Left ventricle myocardium inferior (tissue), 1 donor: Measurements from ENCODE around the gene CSF3. TPM values are rescaled to one million over a fixed set of nuclear protein-coding genes. Genes with fewer than 3 reads are reported as not detected.

Experiments used
- DNase-seq: peaks from one replicate; pipeline ENCODE4 v3.0.0-alpha.2; 2020
- H3K27ac ChIP-seq: fragments of 200-600 bp; replicated peaks from 2 replicates; pipeline ENCODE4 v1.8.0; 2021
- H3K27me3 ChIP-seq: fragments of 200-600 bp; 2 replicates; pipeline ENCODE4 v1.8.0; 2021; ENCODE audit warnings: low read depth
- H3K36me3 ChIP-seq: fragments of 200-600 bp; 2 replicates; pipeline ENCODE4 v1.8.0; 2021
- H3K4me1 ChIP-seq: fragments of 200-600 bp; 2 replicates; pipeline ENCODE4 v1.8.0; 2021
- H3K4me3 ChIP-seq: fragments of 200-600 bp; 2 replicates; pipeline ENCODE4 v1.8.0; 2021; ENCODE audit warnings: mild to moderate bottlenecking, moderate library complexity
- H3K9me3 ChIP-seq: fragments of 200-600 bp; replicated peaks from 2 replicates; pipeline ENCODE4 v1.8.0; 2021
- CTCF ChIP-seq: fragments of 200-600 bp; IDR thresholded peaks from 2 replicates; pipeline ENCODE4 v1.8.0; 2021; ENCODE audit warnings: antibody characterized with exemption, mild to moderate bottlenecking, borderline replicate concordance
- intact Hi-C: fragments of 100-400 bp; cut with micrococcal nuclease; formaldehyde crosslinking; loops from one replicate; pipeline ENCODE4 v1.11.0; 2022
- total RNA-seq: library from RNA; stranded (reverse); fragmentation: NEBNext Ultra II Directional; extraction: Animal tissue kit (Norgen Biotek cat#: 25700); gene quantifications from one replicate; pipeline ENCODE4 v1.2.1, GENCODE V29; 2021
- donor health status: DM: no; HTN: yes; CAD: no; lungs with severe emphysema.

Gene CSF3
- total RNA-seq, 1 donor from 2014 or later = not detected

DNA sequence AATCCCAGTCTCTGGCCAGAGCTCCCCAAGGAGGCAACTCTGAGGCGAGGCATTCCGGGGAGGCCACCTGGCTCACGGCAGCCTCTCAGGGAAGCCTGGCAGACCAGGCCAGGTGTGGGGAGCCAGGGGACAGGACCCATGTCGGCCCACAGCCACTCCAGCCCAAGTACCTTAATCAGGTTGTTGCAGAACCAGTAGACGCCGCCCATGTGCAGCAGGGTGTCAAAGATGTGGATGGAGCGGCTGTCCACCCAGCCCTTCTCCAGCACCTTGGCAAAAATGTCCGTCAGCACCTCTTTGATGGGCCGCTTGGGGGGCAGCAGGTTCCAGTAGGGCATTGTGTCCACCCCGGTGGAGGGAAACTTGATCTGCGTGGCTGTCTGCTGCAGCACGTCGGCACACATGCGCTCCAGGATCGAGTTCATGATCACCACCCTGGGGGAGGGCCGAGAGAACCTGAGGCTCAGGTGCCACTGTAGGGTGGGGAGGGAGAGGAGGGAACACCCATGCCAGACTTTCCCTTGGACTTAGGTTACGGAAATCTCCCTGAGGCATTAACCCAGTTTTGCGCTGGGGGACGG is 7.8 kb downstream of the CSF3 start:
- H3K4me3 ChIP-seq = no peak overlapping the region
- H3K4me1 ChIP-seq = peaks cover 63% of the 10 kb centered on the region
- TF ChIP-seq CTCF = no peak
- peaks cover 75% of the 10 kb centered on the region for H3K36me3 ChIP-seq
- H3K9me3 ChIP-seq = no peaks in the 10 kb centered on the region
- H3K27ac ChIP-seq = no peak overlapping the region
- DNase-seq = no peak
- intact Hi-C loops = no loop called here
- H3K27me3 ChIP-seq = no peaks in the 10 kb centered on the region

- no peak overlapping the region for H3K4me3 ChIP-seq
- no peaks in the 10 kb centered on the region for H3K27me3 ChIP-seq
- no peak for TF ChIP-seq CTCF
- peaks cover 81% of the 10 kb centered on the region for H3K36me3 ChIP-seq
- no peaks in the 10 kb centered on the region for H3K9me3 ChIP-seq
- H3K27ac ChIP-seq = peak overlapping the region; percentile 34
- intact Hi-C loops = no loop called here
- H3K4me1 ChIP-seq = peaks cover 56% of the 10 kb centered on the region
- DNase-seq = peak; percentile 50
Measured at GRCh38 chr17:40023590-40024292, 8.5 kb downstream of the CSF3 start.

DNA sequence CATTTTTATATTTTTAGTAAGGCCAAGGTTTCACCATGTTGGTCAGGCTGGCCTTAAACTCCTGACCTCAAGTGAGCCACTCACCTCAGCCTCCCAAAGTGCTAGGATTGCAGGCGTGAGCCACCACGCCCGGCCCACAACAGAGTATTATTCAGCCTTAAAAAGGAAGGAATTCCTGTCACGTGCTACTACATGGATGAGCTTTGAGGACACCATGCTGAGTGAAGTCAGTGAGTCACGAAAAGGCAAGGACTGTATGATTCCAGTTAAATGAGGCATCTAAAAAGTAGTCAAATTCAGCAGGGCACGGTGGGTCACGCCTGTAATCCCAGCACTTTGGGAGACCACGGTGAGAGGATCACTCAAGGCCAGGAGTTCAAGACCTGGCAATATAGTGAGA is 9.7 kb downstream of the CSF3 start:
- no peak for DNase-seq
- no peaks in the 10 kb centered on the region for H3K27me3 ChIP-seq
- peaks cover 85% of the 10 kb centered on the region for H3K36me3 ChIP-seq
- H3K27ac ChIP-seq = no peak overlapping the region
- H3K9me3 ChIP-seq = no peaks in the 10 kb centered on the region
- intact Hi-C loops = no loop called here
- no peak for TF ChIP-seq CTCF
- H3K4me1 ChIP-seq = peaks cover 50% of the 10 kb centered on the region
- no peak overlapping the region for H3K4me3 ChIP-seq

- no peak overlapping the region for H3K4me3 ChIP-seq
- no peaks in the 10 kb centered on the region for H3K27me3 ChIP-seq
- intact Hi-C loops = no loop called here
- peaks cover 50% of the 10 kb centered on the region for H3K4me1 ChIP-seq
- no peak for TF ChIP-seq CTCF
- no peak overlapping the region for H3K27ac ChIP-seq
- no peak for DNase-seq
- H3K9me3 ChIP-seq = no peaks in the 10 kb centered on the region
- peaks cover 85% of the 10 kb centered on the region for H3K36me3 ChIP-seq
Measured at GRCh38 chr17:40025559-40025958, 10.3 kb downstream of the CSF3 start.

- no peak overlapping the region for H3K27ac ChIP-seq
- intact Hi-C loops = no loop called here
- H3K36me3 ChIP-seq = peaks cover 85% of the 10 kb centered on the region
- no peaks in the 10 kb centered on the region for H3K27me3 ChIP-seq
- no peak for DNase-seq
- no peak for TF ChIP-seq CTCF
- H3K4me3 ChIP-seq = no peak overlapping the region
- peaks cover 46% of the 10 kb centered on the region for H3K4me1 ChIP-seq
- no peaks in the 10 kb centered on the region for H3K9me3 ChIP-seq
Measured at GRCh38 chr17:40025991-40026815, 11.0 kb downstream of the CSF3 start.
